B cell (primary cell): Measurements from ENCODE around the gene IQCC. TPM values are rescaled to one million over a fixed set of nuclear protein-coding genes. Genes with fewer than 3 reads are reported as not detected.
A peak's percentile ranks its signal among the peaks of the same experiment; 100 is the strongest.

Experiments
- ATAC-seq: fragments of 200-7000 bp; cut with Tn5 transposase; one replicate; pipeline ENCODE4 v1.10.0; 2021; ENCODE audit warnings: low read depth, mild to moderate bottlenecking, moderate number of reproducible peaks, moderate library complexity
- CTCF ChIA-PET: fragments of 350-600 bp; sonication (Branson Sonifier 250); formaldehyde crosslinking; loops from one replicate; lab custom pipeline; 2021; ENCODE audit warnings: antibody characterized with exemption, inconsistent platforms; lab: Charles Lee
- POLR2A ChIA-PET: fragments of 350-600 bp; sonication (Branson Sonifier 250); formaldehyde crosslinking; loops from one replicate; lab custom pipeline; 2021; ENCODE audit warnings: antibody characterized with exemption; lab: Charles Lee
- DNase-seq: peaks from one replicate; pipeline ENCODE4 v3.0.0; 2013
- H2AFZ ChIP-seq: 2 replicates; pipeline ENCODE4 v1.6.1; 2012; ENCODE audit warnings: mild to moderate bottlenecking, low read depth, low read length; ENCODE audit not compliant: insufficient read depth, poor library complexity, severe bottlenecking
- H3K27ac ChIP-seq, 2 donors: 1 replicate in 1 of 2; 2 replicates in 1 of 2; pipeline ENCODE4 v1.5.1; 2012 to 2013; ENCODE audit warnings: low read length in 2 of 2, mild to moderate bottlenecking in 2 of 2, moderate library complexity in 1 of 2
- H3K27me3 ChIP-seq, 4 experiments: fragments of 200-600 bp in 1 of 4; sonication (generic) in 1 of 4; replicated peaks in 1 of 4; 1 replicate in 2 of 4; 2 replicates in 2 of 4; pipeline versions ENCODE4 v1.6.1 to v1.7.0; 2013 to 2016; ENCODE audit warnings: low read length in 3 of 4, mild to moderate bottlenecking in 2 of 4, mixed read lengths in 1 of 4, moderate library complexity in 1 of 4; ENCODE audit not compliant: insufficient read depth in 4 of 4, control insufficient read depth in 3 of 4; ENCODE audit errors: control extremely low read depth in 1 of 4
- H3K36me3 ChIP-seq, 2 experiments: replicated peaks in 1 of 2; 1 replicate in 1 of 2; 2 replicates in 1 of 2; pipeline versions ENCODE4 v1.6.1 to v1.7.1; 2013; ENCODE audit warnings: low read length in 1 of 2; ENCODE audit not compliant: insufficient read depth in 2 of 2, control insufficient read depth in 1 of 2; ENCODE audit errors: control extremely low read depth in 1 of 2, extremely low read depth in 1 of 2
- H3K4me1 ChIP-seq, 2 donors: fragments of 200-600 bp in 1 of 2; sonication (generic) in 1 of 2; 1 replicate in 1 of 2; 2 replicates in 1 of 2; pipeline versions ENCODE4 v1.5.1 to v1.6.1; 2013 to 2017; ENCODE audit warnings: low read length in 2 of 2; ENCODE audit not compliant: control insufficient read depth in 2 of 2, insufficient read depth in 2 of 2
- H3K4me2 ChIP-seq: replicated peaks from 2 replicates; pipeline ENCODE3; 2012; ENCODE audit warnings: mild to moderate bottlenecking, low read depth, low read length; ENCODE audit not compliant: poor library complexity, severe bottlenecking
- H3K4me3 ChIP-seq, 5 experiments: fragments of 200-600 bp in 1 of 5; sonication (generic) in 1 of 5; 1 replicate in 3 of 5; 2 replicates in 2 of 5; pipeline versions ENCODE4 v1.5.1 to v1.7.0; 2011 to 2016; ENCODE audit warnings: low read length in 4 of 5, mild to moderate bottlenecking in 4 of 5, low read depth in 2 of 5, control low read depth in 1 of 5, moderate library complexity in 1 of 5; ENCODE audit not compliant: insufficient read depth in 1 of 5; ENCODE audit errors: control extremely low read depth in 1 of 5, extremely low read depth in 1 of 5
- H3K79me2 ChIP-seq: fragments of 200-600 bp; sonication (generic); one replicate; pipeline ENCODE4 v1.6.0; 2016; ENCODE audit warnings: low read length; ENCODE audit not compliant: control insufficient read depth, insufficient read depth
- H3K9ac ChIP-seq: fragments of 200-600 bp; sonication (generic); 2 replicates; pipeline ENCODE4 v1.6.1; 2017; ENCODE audit warnings: mild to moderate bottlenecking, low read length, moderate library complexity
- H3K9me3 ChIP-seq, 3 donors: one replicate each; pipeline versions ENCODE4 v1.6.1 to v1.7.1; 2013; ENCODE audit warnings: low read length in 2 of 3; ENCODE audit not compliant: control insufficient read depth in 2 of 3, insufficient read depth in 1 of 3; ENCODE audit errors: control extremely low read depth in 1 of 3
- H4K20me1 ChIP-seq: 2 replicates; pipeline ENCODE4 v1.6.0; 2012; ENCODE audit warnings: mild to moderate bottlenecking, low read length; ENCODE audit not compliant: insufficient read depth, control insufficient read depth, poor library complexity, severe bottlenecking
- H3K27ac Mint-ChIP-seq: one replicate; pipeline ENCODE4 v1.8.0; 2021; ENCODE audit warnings: mixed read lengths
- H3K27me3 Mint-ChIP-seq: one replicate; pipeline ENCODE4 v1.8.0; 2021; ENCODE audit warnings: mixed read lengths
- H3K4me1 Mint-ChIP-seq: one replicate; pipeline ENCODE4 v1.8.0; 2021; ENCODE audit warnings: mixed read lengths
- H3K4me3 Mint-ChIP-seq: one replicate; pipeline ENCODE4 v1.8.0; 2021; ENCODE audit warnings: mixed read lengths
- H3K9me3 Mint-ChIP-seq: one replicate; pipeline ENCODE4 v1.8.0; 2022; ENCODE audit warnings: mixed read lengths; ENCODE audit not compliant: insufficient read depth
- CTCF ChIP-seq: fragments of 200-600 bp; IDR thresholded peaks from one replicate; pipeline ENCODE4 v1.8.0; 2022; ENCODE audit warnings: antibody characterized with exemption, mild to moderate bottlenecking
- EZH2 ChIP-seq: IDR thresholded peaks from 2 replicates; pipeline ENCODE4 v1.6.1; 2012; ENCODE audit warnings: borderline replicate concordance, low read depth, mild to moderate bottlenecking, moderate library complexity, low read length; ENCODE audit not compliant: insufficient read depth, poor library complexity, severe bottlenecking
- WGBS: methylation state at CpG from one replicate; pipeline ENCODE4 v1.1.5; 2013; ENCODE audit warnings: missing lambda C conversion rate; ENCODE audit not compliant: insufficient coverage; 5-methylcytosine and 5-hydroxymethylcytosine counted together
- intact Hi-C: fragments of 100-400 bp; cut with micrococcal nuclease; formaldehyde crosslinking; loops from one replicate; pipeline ENCODE4 v1.10.0; 2022
- polyA plus RNA-seq: library from polyadenylated mRNA; depleted of rRNA; stranded (reverse); fragments of >200 nt; gene quantifications from 2 replicates; pipeline ENCODE4 v1.2.3, GENCODE V29; 2012
- total RNA-seq, 2 donors: library from RNA; stranded (reverse); fragments of 120-200 nt in 1 of 2; gene quantifications; 1 replicate in 1 of 2; 2 replicates in 1 of 2; pipeline versions ENCODE4 v1.2.3 to v1.2.4, GENCODE V29; 2013 to 2022

The IQCC gene
- total and polyA plus RNA-seq, 2 donors (not counting 1 experiment from before 2014, with no cell fraction given) = 2.0 to 2.1 TPM

DNA sequence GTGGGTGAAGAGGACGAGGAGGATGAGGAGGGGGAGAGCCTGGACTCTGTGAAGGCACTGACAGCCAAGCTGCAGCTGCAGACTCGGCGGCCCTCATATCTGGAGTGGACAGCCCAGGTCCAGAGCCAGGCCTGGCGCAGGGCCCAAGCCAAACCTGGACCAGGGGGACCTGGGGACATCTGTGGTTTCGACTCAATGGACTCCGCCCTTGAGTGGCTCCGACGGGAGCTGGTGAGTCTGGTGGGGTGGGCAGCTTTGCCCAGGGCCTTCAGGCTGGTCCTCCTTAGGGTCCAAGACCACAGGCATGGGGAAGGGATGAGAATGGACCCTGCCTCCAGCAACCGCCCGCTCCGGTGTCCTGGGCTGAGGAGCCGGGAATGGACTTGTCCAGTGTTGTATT is 42.0 kb downstream of the IQCC start:
- H3K27ac Mint-ChIP-seq = peak overlapping the region; percentile 84
- H3K4me1 Mint-ChIP-seq = peaks cover 61% of the 10 kb centered on the region
- no peaks in the 10 kb centered on the region for H3K27me3 Mint-ChIP-seq
- H3K79me2 ChIP-seq = peaks cover 7% of the 10 kb centered on the region
- H3K9me3 Mint-ChIP-seq = no peaks in the 10 kb centered on the region
- no peak for TF ChIP-seq CTCF
- no peak for TF ChIP-seq EZH2
- no peaks in the 10 kb centered on the region for H3K36me3 ChIP-seq
- CTCF ChIA-PET = interaction anchor here (1.1 to 6.3 kb wide), 18 partner anchors 8 to 283 kb away, joined by 3 to 84 read pairs (median 12); partner anchors contain the start of genes BSDC1, HDAC1, KPNA6 and MARCKSL1
- H3K9ac ChIP-seq = no peak overlapping the region
- peak overlapping the region; percentile 82 for H3K4me2 ChIP-seq
- no peaks in the 10 kb centered on the region for H3K9me3 ChIP-seq
- H3K4me1 ChIP-seq = peaks cover 67 to 70% of the 10 kb centered on the region in 2 donors
- H3K4me3 ChIP-seq = no peak overlapping the region
- 95% methylated on average over 11 of the region's 12 CpGs for WGBS
- no peak for DNase-seq
- H3K27me3 ChIP-seq = no peaks in the 10 kb centered on the region
- peak overlapping the region; percentile 68 for H3K4me3 Mint-ChIP-seq
- H2AFZ ChIP-seq = no peak overlapping the region
- H3K27ac ChIP-seq = no peak overlapping the region
- intact Hi-C loops = no loop called here
- H4K20me1 ChIP-seq = no peaks in the 10 kb centered on the region
- POLR2A ChIA-PET = interaction anchor here (1.3 to 4.7 kb wide), 2 partner anchors 37 to 89 kb away, joined by 8 to 19 read pairs; partner anchors contain the start of gene MARCKSL1
- no peak for ATAC-seq
